MCF 10A (cell line): ENCODE measurements around the gene EIF4E2. TPM values are rescaled to one million over a fixed set of nuclear protein-coding genes. Genes with fewer than 3 reads are reported as not detected.

Experiments used
- BruUV-seq: library from RNA; stranded (reverse); fragments of 400-500 nt; replicated peaks from 2 replicates; lab custom pipeline; 2021; lab: Mats Ljungman, UMichigan
- CTCF ChIA-PET: fragments of 300-600 bp; sonication (Branson Sonifier 250); formaldehyde crosslinking; extraction: SDS; loops from one replicate; lab custom pipeline; 2021; ENCODE audit warnings: antibody characterized with exemption, inconsistent platforms; lab: Yijun Ruan, JAX
- POLR2A ChIA-PET: fragments of 300-600, 350-650 bp; sonication (Branson Sonifier 250); formaldehyde crosslinking; extraction: SDS; loops from one replicate; lab custom pipeline; 2020; ENCODE audit warnings: antibody characterized with exemption, inconsistent platforms; lab: Yijun Ruan, JAX
- DNase-seq: peaks from one replicate; pipeline ENCODE4 v3.0.0-alpha.2; 2018; ENCODE audit not compliant: unreplicated experiment
- H3K27ac Mint-ChIP-seq: one replicate; pipeline ENCODE4 v1.8.0; 2022; ENCODE audit warnings: mild to moderate bottlenecking, low read depth, mixed read lengths; ENCODE audit not compliant: unreplicated experiment
- H3K27me3 Mint-ChIP-seq: one replicate; pipeline ENCODE4 v1.8.0; 2022; ENCODE audit warnings: mixed read lengths; ENCODE audit not compliant: insufficient read depth, unreplicated experiment
- H3K36me3 Mint-ChIP-seq: one replicate; pipeline ENCODE4 v1.8.0; 2022; ENCODE audit warnings: mild to moderate bottlenecking, moderate library complexity, mixed read lengths; ENCODE audit not compliant: insufficient read depth, unreplicated experiment
- H3K4me1 Mint-ChIP-seq: one replicate; pipeline ENCODE4 v1.8.0; 2022; ENCODE audit warnings: mixed read lengths; ENCODE audit not compliant: insufficient read depth, unreplicated experiment
- H3K4me3 Mint-ChIP-seq: one replicate; pipeline ENCODE4 v1.8.0; 2022; ENCODE audit warnings: mild to moderate bottlenecking, moderate library complexity, mixed read lengths; ENCODE audit not compliant: unreplicated experiment
- H3K9me3 Mint-ChIP-seq: one replicate; pipeline ENCODE4 v1.8.0; 2022; ENCODE audit warnings: mixed read lengths; ENCODE audit not compliant: unreplicated experiment
- CTCF ChIP-seq: fragments of 200-600 bp; IDR thresholded peaks from one replicate; pipeline ENCODE4 v1.8.0; 2022; ENCODE audit warnings: antibody characterized with exemption, mild to moderate bottlenecking; ENCODE audit not compliant: unreplicated experiment
- intact Hi-C: fragments of 100-400 bp; cut with micrococcal nuclease; formaldehyde crosslinking; loops from 2 replicates; pipeline ENCODE4 v1.14.1; 2022
- total RNA-seq: library from RNA; stranded (reverse); gene quantifications from 2 replicates; pipeline ENCODE4 v1.2.3, GENCODE V29; 2022

Gene EIF4E2
- total RNA-seq, 1 experiment from 2014 or later = 52.8 TPM

GRCh38 chr2:232523682-232524597 lies 26.5 kb upstream of the EIF4E2 start:
- no peak overlapping the region for H3K4me3 Mint-ChIP-seq
- peak; percentile 16 for TF ChIP-seq CTCF
- CTCF ChIA-PET = interaction anchor here (0.5 to 2.5 kb wide), 6 partner anchors 11 to 673 kb away, joined by 3 to 17 read pairs (median 4); no protein-coding TSS in a partner anchor
- DNase-seq = no peak
- no peaks in the 10 kb centered on the region for H3K9me3 Mint-ChIP-seq
- no peak overlapping the region for H3K27ac Mint-ChIP-seq
- no TSS peak for BruUV-seq
- H3K4me1 Mint-ChIP-seq = peaks cover 2% of the 10 kb centered on the region
- intact Hi-C loops = no loop called here
- H3K36me3 Mint-ChIP-seq = no peaks in the 10 kb centered on the region
- POLR2A ChIA-PET = no interaction called here
- H3K27me3 Mint-ChIP-seq = peaks cover 11% of the 10 kb centered on the region

GRCh38 chr2:232524771-232525170 lies 25.7 kb upstream of the EIF4E2 start:
- intact Hi-C loops = no loop called here
- H3K9me3 Mint-ChIP-seq = no peaks in the 10 kb centered on the region
- CTCF ChIA-PET = interaction anchor here (0.5 kb wide), 1 partner anchor 95 kb away, joined by 4 read pairs; no protein-coding TSS in a partner anchor
- no TSS peak for BruUV-seq
- POLR2A ChIA-PET = no interaction called here
- H3K27ac Mint-ChIP-seq = no peak overlapping the region
- peaks cover 5% of the 10 kb centered on the region for H3K4me1 Mint-ChIP-seq
- H3K36me3 Mint-ChIP-seq = no peaks in the 10 kb centered on the region
- no peak overlapping the region for H3K4me3 Mint-ChIP-seq
- peaks cover 11% of the 10 kb centered on the region for H3K27me3 Mint-ChIP-seq
- no peak for DNase-seq
- TF ChIP-seq CTCF = no peak

- H3K4me3 Mint-ChIP-seq = no peak overlapping the region
- H3K27ac Mint-ChIP-seq = no peak overlapping the region
- H3K27me3 Mint-ChIP-seq = peaks cover 11% of the 10 kb centered on the region
- H3K36me3 Mint-ChIP-seq = no peaks in the 10 kb centered on the region
- no TSS peak for BruUV-seq
- H3K9me3 Mint-ChIP-seq = no peaks in the 10 kb centered on the region
- intact Hi-C loops = no loop called here
- ChIA-PET CTCF (no interaction called here), POLR2A (no interaction called here)
- peaks cover 5% of the 10 kb centered on the region for H3K4me1 Mint-ChIP-seq
- no peak for DNase-seq
- no peak for TF ChIP-seq CTCF
These were observed 25.3 kb upstream of the EIF4E2 start for GRCh38 chr2:232525199-232525598.

GRCh38 chr2:232525791-232526371 lies 24.6 kb upstream of the EIF4E2 start, which contains the start of gene CHRND:
Gene CHRND (plus strand): TSS chr2:232526160. CDS start chr2:232526216, 56 bp downstream.
- no peaks in the 10 kb centered on the region for H3K9me3 Mint-ChIP-seq
- H3K4me1 Mint-ChIP-seq = peaks cover 5% of the 10 kb centered on the region
- H3K4me3 Mint-ChIP-seq = no peak within 1 kb of the TSS
- ChIA-PET POLR2A (no interaction called here), CTCF (no interaction called here)
- no peak for TF ChIP-seq CTCF
- no peak within 1 kb of the TSS for H3K27ac Mint-ChIP-seq
- BruUV-seq = no TSS peak
- no peaks in the 10 kb centered on the region for H3K36me3 Mint-ChIP-seq
- intact Hi-C loops = no loop called here
- peaks cover 11% of the 10 kb centered on the region for H3K27me3 Mint-ChIP-seq
- DNase-seq = no peak
